GM18520 (cell line): ENCODE results near the gene MEF2B.
A peak's percentile ranks its signal among the peaks of the same experiment; 100 is the strongest.
"Not testable (repeated sequence)": the region's sequence is repeated elsewhere in the genome, so short reads cannot be mapped to it uniquely, and the experiment has no call there.

Experiments used
- ATAC-seq: cut with Tn5 transposase; IDR thresholded peaks from one replicate; pipeline ENCODE4 v1.9.1; 2021; ENCODE audit not compliant: unreplicated experiment

MEF2B gene

GRCh38 chr19:19157808-19158207, 12.3 kb downstream of the MEF2B start:
- no peak for ATAC-seq

GRCh38 chr19:19155495-19156219, 14.4 kb downstream of the MEF2B start:
- peak; percentile 83 for ATAC-seq

- no peak for ATAC-seq
These were observed 15.1 kb downstream of the MEF2B start for GRCh38 chr19:19154768-19155494.

GRCh38 chr19:19152668-19153384, 17.2 kb downstream of the MEF2B start:
- no peak for ATAC-seq

GRCh38 chr19:19151418-19151817, 18.6 kb downstream of the MEF2B start:
- no peak for ATAC-seq

GRCh38 chr19:19149435-19149834, 20.6 kb downstream of the MEF2B start:
- ATAC-seq = no peak

GRCh38 chr19:19148504-19148903, 21.6 kb downstream of the MEF2B start:
- not testable (repeated sequence) for ATAC-seq

GRCh38 chr19:19147344-19147743, 22.7 kb downstream of the MEF2B start:
- ATAC-seq = no peak

GRCh38 chr19:19146865-19147264, 23.2 kb downstream of the MEF2B start:
- no peak for ATAC-seq

- ATAC-seq = no peak
These were observed 24.1 kb downstream of the MEF2B start for GRCh38 chr19:19145684-19146608.

GRCh38 chr19:19145281-19145680, 24.8 kb downstream of the MEF2B start:
- no peak for ATAC-seq

GRCh38 chr19:19142347-19142746, 27.7 kb downstream of the MEF2B start:
- no peak for ATAC-seq

- ATAC-seq = no peak
These were observed 29.6 kb downstream of the MEF2B start for GRCh38 chr19:19140476-19140875.

- ATAC-seq = no peak
These were observed 30.2 kb downstream of the MEF2B start for GRCh38 chr19:19139876-19140229.

- ATAC-seq = peak; percentile 97
These were observed 31.7 kb downstream of the MEF2B start, which contains the start of gene TMEM161A for GRCh38 chr19:19138109-19138981. TMEM161A (minus strand) TSS chr19:19138478; CDS start chr19:19138428, 50 bp downstream.

- no peak for ATAC-seq
These were observed 32.4 kb downstream of the MEF2B start for GRCh38 chr19:19137556-19138108.

- not testable (repeated sequence) for ATAC-seq
These were observed 34.4 kb downstream of the MEF2B start for GRCh38 chr19:19135713-19136112.

GRCh38 chr19:19134687-19135158, 35.3 kb downstream of the MEF2B start:
- ATAC-seq = no peak

GRCh38 chr19:19133985-19134384, 36.1 kb downstream of the MEF2B start:
- no peak for ATAC-seq
